ENCODE results near the gene CYB561. TPM values are rescaled to one million over a fixed set of nuclear protein-coding genes. Genes with fewer than 3 reads are reported as not detected.

Gene CYB561
- total and polyA plus RNA-seq, 9 of the 15 experiments (the other 6 are each of a cell fraction or from before 2014, with no cell fraction given) = 4.0 to 30.8 (median 17.4) TPM

- TF ChIP-seq SIN3A (IDR thresholded peaks at IDR 0.05; ENCODE audit: borderline replicate concordance in 2 of 2, control insufficient read depth in 1 of 2, low read depth in 2 of 2, low read length in 2 of 2) (no peak), ARNT (IDR thresholded peaks at IDR 0.05) (no peak), CREB1 (IDR thresholded peaks at IDR 0.05) (no peak), CREB1 (CRISPR knock-in tag; IDR thresholded peaks at IDR 0.05) (no peak), RCOR1 (IDR thresholded peaks at IDR 0.05; ENCODE audit: borderline replicate concordance in 1 of 2, low read depth in 2 of 2, low read length in 2 of 2) (peak in 1 of 2 experiments; percentile 17; a peak in 1 of 4 replicates), CTCF (IDR thresholded peaks at IDR 0.05 in 2 of 3, conservative IDR thresholded peaks at IDR 0.05 in 1 of 3; ENCODE audit: insufficient read depth in 2 of 3, low read depth in 1 of 3, low read length in 3 of 3) (peak; percentile 64 to 69 (median 67)), MAZ (CRISPR knock-in tag; conservative IDR thresholded peaks at IDR 0.05 in 1 of 2, IDR thresholded peaks at IDR 0.05 in 1 of 2) (0 out of 4 replicates have a peak, but pooled peaks of 1 of the 2 experiments have one; percentile 28), TFAP4 (CRISPR knock-in tag; IDR thresholded peaks at IDR 0.05; ENCODE audit: borderline replicate concordance) (peak; percentile 21; the same call in 1 of the 2 replicates), ZBTB7A (IDR thresholded peaks at IDR 0.05; ENCODE audit: borderline replicate concordance, control insufficient read depth, low read depth, low read length) (no peak), RBM34 (IDR thresholded peaks at IDR 0.05; ENCODE audit: borderline replicate concordance, insufficient read depth, low read length) (no peak), STAT5B (CRISPR knock-in tag; IDR thresholded peaks at IDR 0.05) (no peak), POU5F1 (IDR thresholded peaks at IDR 0.05; ENCODE audit: borderline replicate concordance, low read depth, low read length, partially characterized antibody) (no peak), ZNF444 (CRISPR knock-in tag; IDR thresholded peaks at IDR 0.05) (no peak), ZNF778 (CRISPR knock-in tag; IDR thresholded peaks at IDR 0.05) (no peak), NCOA2 (IDR thresholded peaks at IDR 0.05; ENCODE audit: partially characterized antibody in 2 of 2) (no peak)
- TF ChIP-seq, protein P1, sequence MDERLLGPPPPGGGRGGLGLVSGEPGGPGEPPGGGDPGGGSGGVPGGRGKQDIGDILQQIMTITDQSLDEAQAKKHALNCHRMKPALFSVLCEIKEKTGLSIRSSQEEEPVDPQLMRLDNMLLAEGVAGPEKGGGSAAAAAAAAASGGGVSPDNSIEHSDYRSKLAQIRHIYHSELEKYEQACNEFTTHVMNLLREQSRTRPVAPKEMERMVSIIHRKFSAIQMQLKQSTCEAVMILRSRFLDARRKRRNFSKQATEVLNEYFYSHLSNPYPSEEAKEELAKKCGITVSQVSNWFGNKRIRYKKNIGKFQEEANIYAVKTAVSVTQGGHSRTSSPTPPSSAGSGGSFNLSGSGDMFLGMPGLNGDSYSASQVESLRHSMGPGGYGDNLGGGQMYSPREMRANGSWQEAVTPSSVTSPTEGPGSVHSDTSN (CRISPR knock-in tag; IDR thresholded peaks at IDR 0.05; ENCODE audit: low read depth) = no peak
- TF ChIP-seq, protein P1 (tag; conservative IDR thresholded peaks at IDR 0.05; ENCODE audit: low read depth) = 0 out of 2 replicates have a peak, but pooled peaks have one; percentile 15
- TF ChIP-seq, protein P2, sequence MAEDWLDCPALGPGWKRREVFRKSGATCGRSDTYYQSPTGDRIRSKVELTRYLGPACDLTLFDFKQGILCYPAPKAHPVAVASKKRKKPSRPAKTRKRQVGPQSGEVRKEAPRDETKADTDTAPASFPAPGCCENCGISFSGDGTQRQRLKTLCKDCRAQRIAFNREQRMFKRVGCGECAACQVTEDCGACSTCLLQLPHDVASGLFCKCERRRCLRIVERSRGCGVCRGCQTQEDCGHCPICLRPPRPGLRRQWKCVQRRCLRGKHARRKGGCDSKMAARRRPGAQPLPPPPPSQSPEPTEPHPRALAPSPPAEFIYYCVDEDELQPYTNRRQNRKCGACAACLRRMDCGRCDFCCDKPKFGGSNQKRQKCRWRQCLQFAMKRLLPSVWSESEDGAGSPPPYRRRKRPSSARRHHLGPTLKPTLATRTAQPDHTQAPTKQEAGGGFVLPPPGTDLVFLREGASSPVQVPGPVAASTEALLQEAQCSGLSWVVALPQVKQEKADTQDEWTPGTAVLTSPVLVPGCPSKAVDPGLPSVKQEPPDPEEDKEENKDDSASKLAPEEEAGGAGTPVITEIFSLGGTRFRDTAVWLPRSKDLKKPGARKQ (CRISPR knock-in tag; IDR thresholded peaks at IDR 0.05) = no peak
These were observed 3.5 kb downstream of the CYB561 start (continued) for GRCh38 chr17:63442549-63443035.
